Brain microvascular endothelial cell (primary cell): ENCODE data around the gene CAMTA1.

Source experiments
- DNase-seq: peaks from one replicate; pipeline ENCODE4 v3.0.0-alpha.2; 2020
- H3K27ac ChIP-seq: fragments of 250-450 bp; sonication (Bioruptor Pico); 2 replicates; pipeline ENCODE4 v1.5.1; 2020; ENCODE audit warnings: mild to moderate bottlenecking, moderate library complexity
- H3K27me3 ChIP-seq: fragments of 250-450 bp; sonication (Bioruptor Pico); replicated peaks from 2 replicates; pipeline ENCODE4 v1.5.1; 2020; ENCODE audit warnings: mild to moderate bottlenecking
- H3K36me3 ChIP-seq: fragments of 250-450 bp; sonication (Bioruptor Pico); replicated peaks from 2 replicates; pipeline ENCODE4 v1.5.1; 2020; ENCODE audit warnings: mild to moderate bottlenecking
- H3K4me3 ChIP-seq: 2 replicates; pipeline ENCODE4 v1.5.1; 2011; ENCODE audit warnings: low read depth, mild to moderate bottlenecking, control low read depth, low read length, moderate library complexity
- in situ Hi-C: cut with HindIII; loops from 2 replicates; pipeline ENCODE4 v1.10.0; 2017; ENCODE audit warnings: low sequenced_read_pairs, low pct_ligation_motif_present
- TF ChIP-seq, protein P1 (sequence below): IDR thresholded peaks from 2 replicates; pipeline ENCODE4 v1.5.1; 2011; ENCODE audit warnings: low read depth, mild to moderate bottlenecking, moderate library complexity, low read length, control low read depth, inconsistent platforms; ENCODE audit errors: missing control alignments

CAMTA1 gene

DNA sequence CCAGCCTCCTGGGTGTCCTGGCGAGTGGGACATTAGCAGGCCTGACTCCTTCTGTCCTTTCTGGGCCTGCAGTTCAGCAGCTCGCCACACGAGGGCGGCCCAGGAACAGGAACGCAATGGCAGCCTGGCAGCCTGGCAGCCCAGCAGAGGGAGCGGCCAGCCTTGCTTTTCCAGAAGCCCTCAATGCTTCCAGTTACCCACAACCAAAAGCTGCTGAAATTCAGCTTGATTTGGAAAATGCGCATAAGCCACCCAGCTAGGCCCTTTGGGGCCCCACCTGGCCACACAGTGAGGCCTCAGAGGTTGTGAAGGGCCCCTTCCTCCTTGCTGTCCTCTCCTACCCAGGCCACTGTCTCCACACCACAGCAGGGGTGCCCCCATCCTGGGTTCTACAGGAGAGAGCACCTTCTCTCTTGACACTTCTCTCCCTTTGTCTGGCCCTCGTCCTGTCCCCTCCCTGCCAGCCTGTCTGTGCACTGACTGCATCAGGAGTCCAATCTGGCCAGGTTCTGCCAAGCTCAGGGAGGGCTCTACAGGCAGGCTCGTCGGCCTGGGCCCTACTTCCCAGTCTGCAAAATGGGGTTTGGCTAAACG lies 882.5 kb downstream of the CAMTA1 start:
- no peaks in the 10 kb centered on the region for H3K27me3 ChIP-seq
- H3K27ac ChIP-seq, result no peak overlapping the region
- H3K36me3 ChIP-seq, result no peaks in the 10 kb centered on the region
- DNase-seq, result peak; percentile 82
- in situ Hi-C loops, result no loop called here
- no peak overlapping the region for H3K4me3 ChIP-seq
- TF ChIP-seq, protein P1, sequence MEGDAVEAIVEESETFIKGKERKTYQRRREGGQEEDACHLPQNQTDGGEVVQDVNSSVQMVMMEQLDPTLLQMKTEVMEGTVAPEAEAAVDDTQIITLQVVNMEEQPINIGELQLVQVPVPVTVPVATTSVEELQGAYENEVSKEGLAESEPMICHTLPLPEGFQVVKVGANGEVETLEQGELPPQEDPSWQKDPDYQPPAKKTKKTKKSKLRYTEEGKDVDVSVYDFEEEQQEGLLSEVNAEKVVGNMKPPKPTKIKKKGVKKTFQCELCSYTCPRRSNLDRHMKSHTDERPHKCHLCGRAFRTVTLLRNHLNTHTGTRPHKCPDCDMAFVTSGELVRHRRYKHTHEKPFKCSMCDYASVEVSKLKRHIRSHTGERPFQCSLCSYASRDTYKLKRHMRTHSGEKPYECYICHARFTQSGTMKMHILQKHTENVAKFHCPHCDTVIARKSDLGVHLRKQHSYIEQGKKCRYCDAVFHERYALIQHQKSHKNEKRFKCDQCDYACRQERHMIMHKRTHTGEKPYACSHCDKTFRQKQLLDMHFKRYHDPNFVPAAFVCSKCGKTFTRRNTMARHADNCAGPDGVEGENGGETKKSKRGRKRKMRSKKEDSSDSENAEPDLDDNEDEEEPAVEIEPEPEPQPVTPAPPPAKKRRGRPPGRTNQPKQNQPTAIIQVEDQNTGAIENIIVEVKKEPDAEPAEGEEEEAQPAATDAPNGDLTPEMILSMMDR, result peak; percentile 100

DNA sequence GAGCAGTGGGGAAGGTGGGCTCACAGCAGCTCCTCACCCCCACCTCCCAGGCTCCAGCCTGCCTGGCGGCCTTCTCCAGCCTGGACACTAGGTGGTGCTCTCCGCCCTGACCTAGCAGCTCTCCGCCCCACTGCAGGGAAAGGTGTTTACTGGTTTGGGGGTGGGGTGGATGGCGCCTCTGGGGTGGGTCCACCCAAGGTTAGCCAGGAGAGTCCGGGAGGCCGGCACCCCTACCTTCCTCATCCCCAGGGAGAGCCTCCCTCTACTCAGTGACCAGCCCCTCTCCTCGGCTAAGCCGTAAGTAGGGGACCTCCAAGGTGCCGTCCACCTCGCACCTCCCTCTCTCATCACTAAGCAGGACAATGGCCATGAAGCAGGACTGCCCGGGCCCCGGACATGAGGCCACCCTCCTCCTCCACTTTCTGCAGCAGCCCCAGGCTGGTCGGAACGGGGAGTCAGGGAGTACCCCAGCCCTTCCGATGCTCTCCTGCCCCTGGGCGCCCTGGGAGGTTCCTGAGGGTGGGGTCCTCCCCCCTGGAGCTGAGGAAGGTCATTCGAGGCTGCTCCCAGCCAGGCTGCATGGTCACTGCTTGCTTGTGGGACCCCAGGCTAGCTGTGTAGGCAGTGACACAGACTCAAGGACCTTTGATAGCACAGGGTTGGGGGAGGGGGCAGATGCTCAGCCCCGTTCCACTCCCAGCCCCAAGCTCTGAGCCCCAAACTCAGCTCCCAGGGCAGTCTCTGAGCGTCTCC lies 884.5 kb downstream of the CAMTA1 start:
- H3K27me3 ChIP-seq, result no peaks in the 10 kb centered on the region
- no peak overlapping the region for H3K27ac ChIP-seq
- H3K4me3 ChIP-seq, result no peak overlapping the region
- no peaks in the 10 kb centered on the region for H3K36me3 ChIP-seq
- peak; percentile 16 for DNase-seq
- in situ Hi-C loops, result no loop called here
- TF ChIP-seq, protein P1, result peak; percentile 92

DNA sequence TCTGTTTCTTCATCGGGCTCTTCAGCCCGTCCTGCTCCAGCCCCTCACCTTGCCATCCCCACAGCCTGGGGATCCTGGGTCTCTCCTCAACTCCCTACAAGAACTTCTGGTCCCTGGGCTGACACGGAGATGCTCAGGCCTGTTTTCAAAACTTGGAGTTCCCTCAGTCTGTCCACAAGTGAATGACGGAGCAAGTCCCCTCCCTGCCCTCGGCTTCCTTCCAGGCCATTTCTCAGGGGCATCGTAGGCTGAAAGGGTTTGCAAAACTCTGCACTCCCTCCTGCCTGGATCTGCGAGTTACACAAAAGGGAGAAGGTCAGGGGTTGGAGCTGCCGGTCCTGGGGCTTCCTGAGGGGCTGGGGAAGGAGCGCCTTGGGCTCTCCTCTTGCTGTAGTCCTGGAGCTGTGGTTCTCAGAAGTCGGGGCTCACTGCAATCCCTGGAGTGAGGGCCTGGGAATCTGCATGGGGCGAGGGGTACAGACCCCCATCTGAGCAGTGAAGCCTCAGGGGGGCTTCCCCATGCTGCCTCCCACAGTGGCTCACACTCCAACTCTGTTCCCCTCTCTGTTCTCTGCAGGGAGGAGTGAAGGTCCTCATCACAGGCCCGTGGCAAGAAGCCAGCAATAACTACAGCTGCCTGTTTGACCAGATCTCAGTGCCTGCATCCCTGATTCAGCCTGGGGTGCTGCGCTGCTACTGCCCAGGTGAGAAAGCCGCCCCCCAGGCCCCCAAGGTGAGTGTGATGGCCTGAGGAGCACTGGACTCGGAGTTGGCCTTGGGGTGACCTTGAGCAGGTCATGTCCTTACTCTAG lies 885.3 kb downstream of the CAMTA1 start:
- DNase-seq, result no peak
- no peaks in the 10 kb centered on the region for H3K27me3 ChIP-seq

DNA sequence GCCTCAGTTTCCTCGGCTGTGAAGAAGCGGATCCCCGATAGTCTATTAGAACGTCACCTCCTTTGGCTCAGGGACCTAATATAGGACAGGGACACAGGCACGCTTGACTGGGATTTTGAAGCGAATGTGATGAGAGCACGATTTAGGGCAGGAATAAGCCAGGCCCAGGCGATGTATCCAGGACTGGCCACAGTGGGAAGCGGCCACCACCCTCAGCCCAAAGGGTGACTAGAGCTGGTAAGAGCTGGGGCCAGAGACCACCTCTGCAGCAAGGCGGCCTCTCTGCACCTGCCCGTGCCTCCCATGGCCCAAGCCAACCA lies 885.9 kb downstream of the CAMTA1 start:
- no peaks in the 10 kb centered on the region for H3K36me3 ChIP-seq
- no peak for DNase-seq
- no peaks in the 10 kb centered on the region for H3K27me3 ChIP-seq
- no peak overlapping the region for H3K27ac ChIP-seq
- in situ Hi-C loops, result no loop called here
- H3K4me3 ChIP-seq, result no peak overlapping the region
- TF ChIP-seq, protein P1, result no peak

More for the DNA sequence above, 885.3 kb downstream of the CAMTA1 start:
- H3K36me3 ChIP-seq, result no peaks in the 10 kb centered on the region
- in situ Hi-C loops, result no loop called here
- TF ChIP-seq, protein P1, result no peak
- no peak overlapping the region for H3K4me3 ChIP-seq
- no peak overlapping the region for H3K27ac ChIP-seq

DNA sequence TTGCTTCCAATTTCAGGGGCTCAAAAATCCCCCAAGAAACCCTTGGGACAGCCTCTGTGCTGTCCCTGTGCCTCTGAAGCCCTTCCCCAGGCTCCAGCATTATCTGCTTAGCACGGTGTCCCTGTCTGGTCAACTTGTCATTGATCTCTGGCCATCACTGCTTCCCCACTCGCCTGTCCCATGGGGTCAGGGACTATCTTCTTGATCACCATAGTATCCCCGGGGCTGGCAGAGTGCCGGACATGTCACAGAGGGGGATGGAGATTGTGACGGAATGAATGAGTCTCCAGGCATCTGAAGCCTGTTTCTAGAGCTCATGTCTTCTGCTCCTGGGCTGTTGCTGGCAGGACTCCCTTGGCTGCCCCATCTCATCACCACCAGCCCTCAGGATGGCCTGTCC lies 886.4 kb downstream of the CAMTA1 start:
- H3K27ac ChIP-seq, result no peak overlapping the region
- DNase-seq, result no peak
- no peaks in the 10 kb centered on the region for H3K27me3 ChIP-seq
- in situ Hi-C loops, result no loop called here
- TF ChIP-seq, protein P1, result no peak
- H3K4me3 ChIP-seq, result no peak overlapping the region
- H3K36me3 ChIP-seq, result no peaks in the 10 kb centered on the region
